GM18519 (cell line): ENCODE data around the gene TRAF1.
A peak's percentile ranks its signal among the peaks of the same experiment; 100 is the strongest.

Experiments used
- ATAC-seq: cut with Tn5 transposase; IDR thresholded peaks from one replicate; pipeline ENCODE4 v1.9.1; 2021; ENCODE audit warnings: mild to moderate bottlenecking, moderate library complexity; ENCODE audit not compliant: unreplicated experiment, low FRiP score

TRAF1 gene

GRCh38 chr9:120873512-120873911 is 53.1 kb downstream of the TRAF1 start:
- no peak for ATAC-seq

DNA sequence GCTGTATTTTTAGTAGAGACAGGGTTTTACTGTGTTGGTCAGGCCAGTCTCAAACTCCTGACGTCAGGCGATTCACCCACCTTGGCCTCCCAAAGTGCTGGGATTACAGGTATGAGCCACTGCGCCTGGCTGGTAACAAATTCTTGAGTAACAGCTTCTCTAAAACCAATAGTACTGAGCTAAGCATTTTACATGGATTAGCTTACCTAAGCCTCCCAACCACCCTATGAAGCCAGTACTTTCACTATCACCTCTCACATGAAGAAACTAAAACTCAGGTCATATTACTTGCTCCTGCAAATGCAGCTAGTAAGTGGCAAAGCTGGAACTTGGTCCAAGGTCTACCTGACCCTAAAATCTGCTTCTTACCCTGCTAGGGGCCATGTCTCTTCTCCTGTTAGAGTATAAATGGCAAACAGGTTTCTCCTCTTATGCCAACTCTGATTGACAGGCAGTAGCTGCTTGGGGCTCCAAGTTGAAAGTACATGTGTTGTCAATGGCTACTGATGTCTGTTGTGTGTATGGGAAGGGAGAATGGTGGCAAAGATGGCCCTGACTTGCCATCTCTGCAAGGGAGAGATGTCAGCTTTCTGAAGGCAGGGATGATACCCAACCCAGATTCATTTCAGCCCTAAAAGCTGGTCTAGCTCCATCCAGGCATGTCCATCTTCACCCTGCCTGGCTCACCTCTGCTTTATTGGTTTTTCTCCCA is 53.6 kb downstream of the TRAF1 start:
- no peak for ATAC-seq

GRCh38 chr9:120870206-120870605 is 56.4 kb downstream of the TRAF1 start:
- no peak for ATAC-seq

DNA sequence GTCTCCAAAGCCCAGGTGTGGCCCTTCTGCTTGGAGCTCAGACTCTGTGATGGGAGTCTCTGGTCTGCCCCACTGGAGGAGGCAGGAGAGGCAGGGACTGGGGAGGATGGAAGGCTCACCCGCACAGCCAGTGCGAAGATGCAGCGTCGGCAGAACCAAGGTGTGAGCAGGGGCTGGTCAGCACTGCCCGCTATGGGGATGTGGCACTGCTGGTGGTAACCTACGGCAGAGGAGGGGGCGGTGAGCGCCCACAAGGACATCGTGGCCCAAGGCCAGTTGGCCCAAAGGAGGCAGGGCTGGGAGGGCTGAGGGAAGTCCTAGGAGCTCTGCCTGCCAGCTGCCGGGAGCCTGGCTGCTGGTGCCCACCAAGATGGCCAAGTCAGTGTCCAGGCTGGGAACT is 56.9 kb downstream of the TRAF1 start:
- no peak for ATAC-seq

DNA sequence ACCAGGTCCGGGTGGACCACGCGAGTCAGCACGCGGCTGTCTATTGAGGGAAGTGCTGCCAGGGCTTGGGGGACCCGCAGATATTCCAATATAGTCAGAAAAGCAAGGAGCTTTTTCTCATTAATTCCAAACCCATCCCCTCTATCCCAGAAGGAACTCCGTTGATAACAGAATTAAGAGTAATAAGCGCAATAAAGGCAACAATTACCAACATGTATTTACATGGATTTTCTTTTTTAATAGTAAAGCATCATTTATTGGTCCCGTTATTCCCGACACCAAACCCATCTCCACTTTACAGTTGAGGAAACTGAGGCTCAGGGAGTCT is 57.3 kb downstream of the TRAF1 start:
- ATAC-seq: no peak

GRCh38 chr9:120868676-120869359 is 57.8 kb downstream of the TRAF1 start:
- ATAC-seq: peak; percentile 73

DNA sequence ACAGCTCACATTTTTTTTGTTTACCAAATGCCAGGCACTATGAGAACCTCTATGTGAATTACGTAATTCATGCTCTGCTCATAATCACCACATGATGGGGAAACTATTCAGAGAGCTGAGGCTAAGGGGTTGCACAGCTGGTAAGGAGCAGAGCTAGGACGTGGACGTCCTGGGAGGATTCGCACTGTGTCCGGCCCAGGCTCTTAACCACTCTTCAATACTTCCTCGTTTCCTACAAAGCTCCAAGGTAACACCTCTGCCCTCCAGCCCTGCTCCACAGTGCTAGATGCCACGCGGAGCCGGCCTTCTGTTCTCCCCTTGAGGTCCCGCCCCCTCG is 58.3 kb downstream of the TRAF1 start:
- no peak for ATAC-seq

DNA sequence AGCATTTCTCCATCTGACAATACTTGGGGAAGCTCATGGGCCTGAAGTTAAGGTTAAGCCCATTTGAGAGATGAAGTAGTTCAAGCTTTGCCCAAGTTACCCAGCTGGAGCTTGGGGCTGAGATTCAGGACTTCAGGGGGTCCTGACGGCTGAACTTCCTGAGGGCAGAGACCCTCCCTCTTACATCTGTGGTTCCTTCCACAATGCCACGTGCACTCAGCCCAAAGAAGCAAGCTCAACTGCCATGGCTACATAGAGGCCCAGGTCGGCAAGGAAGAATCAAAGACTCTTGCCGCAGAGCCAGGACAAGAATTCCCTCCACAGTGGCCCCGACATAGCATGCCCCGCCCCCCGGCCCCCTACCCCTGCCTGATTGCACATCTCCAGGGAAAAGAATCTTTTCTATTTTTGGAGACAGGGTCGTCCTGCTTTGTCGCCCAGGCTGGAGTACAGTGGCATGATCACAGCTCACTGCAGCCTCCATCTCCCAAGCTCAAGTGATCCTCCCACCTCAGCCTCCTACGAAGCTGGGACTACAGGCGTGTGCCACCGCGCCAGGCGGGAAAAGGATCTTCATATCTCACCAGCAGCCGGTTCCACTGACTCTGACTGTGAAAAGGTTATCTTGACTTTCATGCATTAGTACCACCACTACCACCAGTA is 58.8 kb downstream of the TRAF1 start:
- no peak for ATAC-seq

GRCh38 chr9:120866651-120867050 is 59.9 kb downstream of the TRAF1 start:
- ATAC-seq: no peak

GRCh38 chr9:120865809-120866208 is 60.8 kb downstream of the TRAF1 start:
- no peak for ATAC-seq

DNA sequence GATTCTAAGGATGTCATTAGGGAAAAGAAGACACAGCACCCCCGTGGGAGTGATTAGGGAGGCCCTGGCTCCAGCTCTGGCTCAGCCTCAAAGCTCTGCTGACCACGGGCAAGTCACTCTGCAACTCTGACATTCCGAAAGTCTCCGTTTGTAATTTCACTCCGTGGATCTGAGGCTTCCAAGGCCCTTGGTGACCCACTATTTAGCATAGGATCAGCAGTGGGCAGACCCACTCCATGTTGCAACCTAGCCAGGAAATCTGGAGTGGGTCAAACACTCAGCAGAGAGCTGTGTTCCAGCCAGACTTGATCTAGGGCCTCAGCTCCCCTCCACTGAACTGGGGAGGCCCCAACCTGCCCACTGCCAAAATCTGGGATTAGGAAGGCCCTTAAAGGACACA is 61.4 kb downstream of the TRAF1 start:
- ATAC-seq: no peak

- no peak for ATAC-seq
Measured at GRCh38 chr9:120864719-120865118, 61.9 kb downstream of the TRAF1 start.

DNA sequence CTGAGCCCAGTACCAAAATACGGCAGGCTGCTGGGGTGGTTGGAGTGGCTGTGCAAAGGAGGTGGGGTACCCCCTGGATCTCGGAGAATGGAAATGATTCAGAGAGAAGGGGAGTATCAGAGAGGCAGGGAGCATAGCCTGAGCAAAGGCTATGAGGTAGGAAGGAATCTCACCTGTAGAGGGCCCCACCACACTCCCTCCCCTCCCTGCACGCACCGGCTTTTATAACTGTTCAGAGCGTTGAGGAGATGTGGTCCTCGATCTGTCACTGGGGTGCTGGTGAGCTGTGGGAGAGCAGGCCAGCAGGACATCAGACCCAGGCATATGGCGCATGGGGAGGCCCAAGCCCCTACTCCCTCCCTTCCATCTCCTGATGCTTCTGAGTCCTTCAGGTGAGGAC is 62.8 kb downstream of the TRAF1 start:
- no peak for ATAC-seq

DNA sequence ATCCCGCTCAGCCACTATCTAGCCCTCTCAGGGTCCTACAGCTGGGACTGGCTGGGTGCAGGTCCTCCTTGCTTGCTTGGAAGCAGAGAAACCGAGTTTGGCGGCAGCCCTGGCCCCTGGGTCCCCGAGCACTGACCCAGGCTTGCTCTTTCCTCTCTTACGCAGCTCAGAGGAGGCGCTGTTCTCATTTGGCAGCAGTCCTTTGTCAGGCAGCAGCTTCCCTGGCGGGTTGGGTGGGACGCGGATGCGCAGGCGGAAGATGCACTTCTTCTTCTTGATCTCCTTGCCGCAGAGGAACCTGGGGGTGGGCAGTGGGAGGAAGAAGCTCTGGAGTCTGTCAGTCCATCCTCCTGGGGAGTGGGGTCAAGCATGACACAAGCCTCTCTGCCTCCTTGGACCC is 64.1 kb downstream of the TRAF1 start:
- ATAC-seq: no peak

DNA sequence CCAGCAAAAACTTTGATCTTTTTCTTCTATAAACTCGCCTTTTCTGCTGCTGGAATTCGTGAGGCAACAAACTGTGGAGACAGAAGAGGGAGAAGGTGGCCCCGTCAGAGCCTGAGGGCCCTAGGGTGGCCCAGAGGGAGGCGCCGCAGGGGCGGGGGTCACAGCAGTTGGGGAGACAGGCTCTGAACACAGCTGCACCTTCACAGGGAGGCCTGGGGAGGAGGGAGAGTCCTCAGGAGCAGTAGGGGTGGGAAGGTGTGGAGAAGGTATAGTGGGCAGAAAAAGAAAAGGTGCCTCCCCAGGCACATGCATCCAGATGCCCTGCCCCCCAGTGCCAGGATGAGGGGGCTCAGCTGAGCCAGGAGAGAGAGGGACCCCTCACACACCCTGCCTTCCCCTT is 64.7 kb downstream of the TRAF1 start:
- no peak for ATAC-seq

- ATAC-seq: no peak
Measured at GRCh38 chr9:120860083-120860482, 66.5 kb downstream of the TRAF1 start.

- ATAC-seq: no peak
Measured at GRCh38 chr9:120859361-120859760, 67.2 kb downstream of the TRAF1 start.

GRCh38 chr9:120857902-120858301 is 68.7 kb downstream of the TRAF1 start:
- no peak for ATAC-seq

DNA sequence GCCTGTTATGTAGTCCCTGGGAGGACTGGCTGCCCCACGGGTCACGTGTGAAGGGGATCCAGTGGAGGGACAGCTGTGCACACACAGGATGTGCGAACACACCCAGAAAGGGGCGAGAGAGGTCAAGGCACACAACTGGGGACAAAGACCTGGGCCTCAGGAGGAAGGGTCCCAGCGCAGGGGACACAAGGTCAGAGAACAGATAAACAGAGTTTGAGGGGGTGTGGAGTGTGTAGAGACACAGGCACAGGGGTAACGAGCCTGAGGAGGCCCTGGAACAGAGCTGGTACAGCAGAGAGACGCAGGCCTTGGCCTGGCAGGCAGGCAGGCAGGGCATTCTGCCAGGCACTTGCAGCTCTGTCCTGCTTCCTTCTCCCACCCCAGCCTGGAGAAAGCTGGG is 69.1 kb downstream of the TRAF1 start:
- no peak for ATAC-seq

DNA sequence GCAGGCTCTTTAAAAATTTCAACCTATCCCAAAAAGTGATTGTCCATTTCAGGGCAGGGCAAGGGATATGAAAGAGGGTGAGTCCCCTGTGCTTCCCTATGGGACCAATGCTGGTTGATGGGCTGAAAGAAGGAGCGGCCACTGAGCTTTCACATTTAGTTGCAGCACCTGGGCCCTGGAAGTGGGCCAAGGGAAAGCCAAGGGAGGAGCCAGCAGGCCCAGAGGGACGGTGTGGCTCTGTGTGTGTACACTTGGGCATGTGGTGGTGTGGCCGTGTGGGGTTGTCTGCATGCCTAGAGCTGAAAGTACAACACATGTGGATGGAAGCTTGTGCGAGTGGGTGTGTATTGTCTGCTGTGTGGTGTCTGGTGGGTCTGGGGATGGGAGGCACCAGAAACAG is 69.9 kb downstream of the TRAF1 start:
- no peak for ATAC-seq

DNA sequence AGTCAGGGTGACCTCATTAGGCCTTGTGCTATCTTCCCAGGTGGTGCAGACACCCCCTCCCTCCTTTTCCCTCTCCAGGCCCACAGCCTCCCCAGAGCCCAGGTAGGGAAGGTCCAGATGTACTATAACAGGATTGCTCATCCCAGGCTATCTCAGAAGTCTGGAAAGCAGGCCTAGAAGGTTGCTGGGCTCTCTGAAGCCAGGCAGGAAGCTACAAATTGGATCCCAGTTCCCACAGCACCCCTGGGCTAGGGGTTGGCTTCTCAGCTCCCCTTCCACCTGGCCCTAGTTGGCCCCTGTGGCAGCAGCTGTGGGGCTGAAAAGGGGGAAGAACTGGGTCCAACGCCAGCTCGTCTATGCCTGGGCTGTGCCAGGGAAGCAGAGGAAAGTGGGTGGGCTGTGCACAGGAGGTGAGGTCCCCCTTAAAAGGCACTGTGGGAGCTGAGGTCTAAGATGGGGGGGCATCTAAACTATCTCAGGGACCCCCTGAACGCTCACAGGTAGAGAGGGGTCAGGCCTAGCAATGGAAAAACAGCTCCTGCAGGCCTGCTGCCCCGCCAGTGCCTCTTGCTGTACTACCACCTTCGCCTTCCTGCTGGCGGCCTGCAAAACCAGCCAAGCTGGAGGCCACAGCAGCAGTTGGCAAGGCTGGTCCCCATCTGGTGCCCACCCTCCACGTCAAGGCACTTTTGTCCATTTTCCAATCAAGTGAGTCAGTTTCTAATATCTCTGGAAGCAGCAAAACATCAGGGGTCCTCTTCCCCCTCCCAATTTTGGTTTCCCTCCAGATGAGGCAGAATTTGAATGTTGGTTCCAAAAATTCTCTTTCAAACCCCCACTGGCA is 70.5 kb downstream of the TRAF1 start:
- ATAC-seq: no peak
